OCI-LY7 (cell line): Measurements from ENCODE around the gene UNC5B. TPM values are rescaled to one million over a fixed set of nuclear protein-coding genes. Genes with fewer than 3 reads are reported as not detected.

Experiments
- total RNA-seq, 2 experiments: library from RNA; depleted of rRNA in 1 of 2; stranded (reverse); fragments of >200 nt in 1 of 2; shearing (Covaris generic) in 1 of 2; gene quantifications; 2 replicates each; pipeline ENCODE4 v1.2.3, GENCODE V29; 2014 to 2022

Gene UNC5B
- total RNA-seq, 2 experiments from 2014 or later: not detected

Other genes starting within 250 kb of the UNC5B start
- gene SLC29A3, start 106.7 kb downstream of the UNC5B start, total RNA-seq (2014; rRNA removed; shearing (Covaris generic)): 1.4 and 1.7 TPM in 2 replicates
- gene SLC29A3, start 106.7 kb downstream of the UNC5B start, total RNA-seq (2022): 7.3 and 8.2 TPM in 2 replicates
- 0.33 and 0.92 TPM in 2 replicates for gene CDH23, start 184.3 kb downstream of the UNC5B start, total RNA-seq (2014; rRNA removed; shearing (Covaris generic))
- gene CDH23, start 184.3 kb downstream of the UNC5B start, total RNA-seq (2022): 8.1 and 9.9 TPM in 2 replicates